Measurements from ENCODE around the gene CALD1. TPM values are rescaled to one million over a fixed set of nuclear protein-coding genes. Genes with fewer than 3 reads are reported as not detected.

The CALD1 gene
- total RNA-seq, 2 experiments from 2014 or later, result 2.1 to 2.2 TPM

DNA sequence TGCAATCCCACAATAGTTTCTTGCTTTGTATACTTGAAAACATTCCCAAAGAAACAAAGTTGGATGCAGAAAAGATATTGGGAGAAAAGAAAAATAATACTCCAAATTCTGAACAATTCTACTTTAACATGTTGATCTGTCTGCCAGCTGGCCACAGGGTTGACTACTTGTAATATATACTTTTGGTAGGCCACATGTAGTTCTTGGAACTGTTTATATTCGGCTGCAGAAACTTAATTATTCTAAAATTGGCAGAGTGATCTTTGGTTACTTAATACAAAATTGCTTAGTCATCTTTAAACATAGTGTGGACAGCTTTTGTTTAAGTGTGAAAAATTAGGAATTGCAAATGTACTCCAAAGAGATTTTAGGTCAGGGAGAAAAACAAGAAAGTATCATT is 76.0 kb downstream of the CALD1 start:
- Mint-ChIP-seq H3K4me1 (ENCODE audit: low read depth) (peaks cover 31% of the 10 kb centered on the region), H3K27ac (no peak overlapping the region), H3K36me3 (ENCODE audit: low read depth) (peaks cover 7% of the 10 kb centered on the region), H3K4me3 (no peak overlapping the region), H3K27me3 (no peaks in the 10 kb centered on the region), H3K9me3 (peaks cover 4% of the 10 kb centered on the region)
- TF ChIP-seq, protein P1, sequence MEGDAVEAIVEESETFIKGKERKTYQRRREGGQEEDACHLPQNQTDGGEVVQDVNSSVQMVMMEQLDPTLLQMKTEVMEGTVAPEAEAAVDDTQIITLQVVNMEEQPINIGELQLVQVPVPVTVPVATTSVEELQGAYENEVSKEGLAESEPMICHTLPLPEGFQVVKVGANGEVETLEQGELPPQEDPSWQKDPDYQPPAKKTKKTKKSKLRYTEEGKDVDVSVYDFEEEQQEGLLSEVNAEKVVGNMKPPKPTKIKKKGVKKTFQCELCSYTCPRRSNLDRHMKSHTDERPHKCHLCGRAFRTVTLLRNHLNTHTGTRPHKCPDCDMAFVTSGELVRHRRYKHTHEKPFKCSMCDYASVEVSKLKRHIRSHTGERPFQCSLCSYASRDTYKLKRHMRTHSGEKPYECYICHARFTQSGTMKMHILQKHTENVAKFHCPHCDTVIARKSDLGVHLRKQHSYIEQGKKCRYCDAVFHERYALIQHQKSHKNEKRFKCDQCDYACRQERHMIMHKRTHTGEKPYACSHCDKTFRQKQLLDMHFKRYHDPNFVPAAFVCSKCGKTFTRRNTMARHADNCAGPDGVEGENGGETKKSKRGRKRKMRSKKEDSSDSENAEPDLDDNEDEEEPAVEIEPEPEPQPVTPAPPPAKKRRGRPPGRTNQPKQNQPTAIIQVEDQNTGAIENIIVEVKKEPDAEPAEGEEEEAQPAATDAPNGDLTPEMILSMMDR (IDR thresholded peaks at IDR 0.05), result no peak
- intact Hi-C loops (cut with micrococcal nuclease), result no loop called here
- no peak for ATAC-seq
- DNase-seq, result no peak
- CTCF ChIA-PET, result interaction anchor here (1.3 kb wide), 1 partner anchor 8 kb away, joined by 3 read pairs; no protein-coding TSS in a partner anchor
- POLR2A ChIA-PET, result no interaction called here

- Mint-ChIP-seq H3K27ac (peak overlapping the region; percentile 39), H3K27me3 (no peaks in the 10 kb centered on the region), H3K4me1 (ENCODE audit: low read depth) (peaks cover 25% of the 10 kb centered on the region), H3K36me3 (ENCODE audit: low read depth) (peaks cover 7% of the 10 kb centered on the region), H3K9me3 (peaks cover 4% of the 10 kb centered on the region), H3K4me3 (no peak overlapping the region)
- DNase-seq, result no peak
- intact Hi-C loops (cut with micrococcal nuclease), result no loop called here
- ChIA-PET POLR2A (no interaction called here), CTCF (interaction anchor here (1.3 kb wide), 1 partner anchor 9 kb away, joined by 3 read pairs; no protein-coding TSS in a partner anchor)
- no peak for ATAC-seq
- TF ChIP-seq, protein P1 (IDR thresholded peaks at IDR 0.05), result no peak
Measured at GRCh38 chr7:134856091-134856490, 76.7 kb downstream of the CALD1 start.

GRCh38 chr7:134856691-134857090 is 77.3 kb downstream of the CALD1 start:
- Mint-ChIP-seq H3K27ac (no peak overlapping the region), H3K9me3 (peaks cover 4% of the 10 kb centered on the region), H3K36me3 (ENCODE audit: low read depth) (peaks cover 8% of the 10 kb centered on the region), H3K4me3 (no peak overlapping the region), H3K27me3 (no peaks in the 10 kb centered on the region), H3K4me1 (ENCODE audit: low read depth) (peaks cover 23% of the 10 kb centered on the region)
- DNase-seq (no peak), ATAC-seq (no peak)
- TF ChIP-seq, protein P1 (IDR thresholded peaks at IDR 0.05), result no peak
- intact Hi-C loops (cut with micrococcal nuclease), result no loop called here
- ChIA-PET POLR2A (no interaction called here), CTCF (interaction anchor here (1.3 kb wide), 1 partner anchor 10 kb away, joined by 3 read pairs; no protein-coding TSS in a partner anchor)

DNA sequence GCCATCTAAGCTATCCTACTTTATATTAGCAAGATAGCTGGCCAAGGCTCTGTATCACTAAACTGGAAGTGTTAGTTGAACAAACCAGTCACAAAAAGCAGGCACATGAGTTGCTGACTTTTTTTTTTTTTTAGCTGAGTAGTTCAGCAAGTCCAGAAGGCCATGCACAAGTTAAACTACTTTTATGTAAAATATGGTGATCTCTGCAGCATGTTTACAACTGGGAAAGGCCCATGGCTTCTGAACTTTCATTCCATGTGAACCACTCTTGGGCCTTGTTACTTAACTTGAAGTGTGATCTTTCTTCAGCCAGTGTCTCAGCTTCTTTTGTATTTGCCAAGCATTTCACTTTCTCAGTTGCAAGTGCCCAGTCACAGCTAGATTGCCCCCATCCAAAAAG is 78.5 kb downstream of the CALD1 start:
- ChIA-PET CTCF (interaction anchor here (1.0 kb wide), 1 partner anchor 225 kb away, joined by 3 read pairs; no protein-coding TSS in a partner anchor), POLR2A (no interaction called here)
- Mint-ChIP-seq H3K9me3 (peaks cover 4% of the 10 kb centered on the region), H3K27ac (no peak overlapping the region), H3K4me3 (no peak overlapping the region), H3K4me1 (ENCODE audit: low read depth) (peaks cover 23% of the 10 kb centered on the region), H3K27me3 (no peaks in the 10 kb centered on the region), H3K36me3 (ENCODE audit: low read depth) (peaks cover 10% of the 10 kb centered on the region)
- no peak for DNase-seq
- ATAC-seq, result no peak
- TF ChIP-seq, protein P1 (IDR thresholded peaks at IDR 0.05), result no peak
- intact Hi-C loops (cut with micrococcal nuclease), result no loop called here

DNA sequence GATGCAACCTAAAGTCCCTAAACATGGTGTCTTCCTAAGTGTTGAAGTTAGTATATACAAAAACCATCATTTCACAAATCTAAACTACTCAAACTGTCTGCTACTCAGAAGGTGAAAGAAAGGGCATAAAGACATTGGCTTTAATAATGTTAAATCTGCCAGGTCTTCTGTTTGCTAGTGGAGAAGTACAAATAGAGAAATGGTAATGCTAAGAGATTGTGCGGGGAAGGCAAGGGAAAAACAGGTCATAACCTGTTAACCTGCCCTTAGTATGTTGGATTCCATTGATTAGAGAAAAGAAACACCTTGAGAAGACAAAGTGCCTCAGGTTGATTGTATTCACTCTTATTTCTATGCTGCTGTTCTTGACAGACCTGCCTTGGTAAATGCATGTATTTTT is 80.3 kb downstream of the CALD1 start:
- Mint-ChIP-seq H3K36me3 (ENCODE audit: low read depth) (peaks cover 8% of the 10 kb centered on the region), H3K9me3 (peaks cover 4% of the 10 kb centered on the region), H3K4me3 (no peak overlapping the region), H3K27me3 (no peaks in the 10 kb centered on the region), H3K4me1 (ENCODE audit: low read depth) (peaks cover 25% of the 10 kb centered on the region), H3K27ac (no peak overlapping the region)
- DNase-seq (no peak), ATAC-seq (no peak)
- TF ChIP-seq, protein P1 (IDR thresholded peaks at IDR 0.05), result no peak
- intact Hi-C loops (cut with micrococcal nuclease), result no loop called here
- CTCF ChIA-PET, result no interaction called here
- POLR2A ChIA-PET, result no interaction called here
